ENCODE measurements around the gene CACFD1. TPM values are rescaled to one million over a fixed set of nuclear protein-coding genes. Genes with fewer than 3 reads are reported as not detected.

Gene CACFD1
- total RNA-seq, 2 experiments from 2014 or later: 0.38 to 1.1 TPM

DNA sequence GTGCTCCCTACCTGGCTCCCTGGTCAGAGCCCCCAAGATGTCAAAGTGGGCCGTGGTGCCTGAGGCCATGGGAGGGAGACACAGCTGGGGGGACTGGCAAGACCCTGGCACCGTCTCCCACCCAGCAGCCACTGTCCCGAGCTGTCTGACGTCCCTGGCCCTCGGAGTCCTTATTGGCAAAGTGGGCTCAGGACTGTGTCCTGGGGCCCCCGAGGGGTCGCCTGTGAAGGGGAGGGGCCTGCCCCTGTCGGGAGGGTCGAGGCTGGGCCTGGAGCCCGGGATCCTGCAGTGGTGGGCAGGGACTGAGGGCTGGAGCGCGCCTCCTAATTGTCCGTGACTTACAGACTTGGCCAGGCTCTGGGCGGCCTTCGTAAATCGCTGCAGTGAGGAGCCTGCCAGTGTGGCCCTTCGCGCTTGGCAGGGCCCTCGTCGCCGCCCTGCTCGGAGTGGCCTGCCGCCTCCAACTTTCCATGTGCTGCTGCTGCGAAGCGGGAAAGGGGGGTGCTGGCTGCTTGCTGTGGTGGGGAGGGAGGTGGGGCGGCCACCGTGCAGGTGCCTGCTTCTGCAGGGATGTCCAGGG lies 51.2 kb downstream of the CACFD1 start:
- CTCF ChIA-PET: no interaction called here

DNA sequence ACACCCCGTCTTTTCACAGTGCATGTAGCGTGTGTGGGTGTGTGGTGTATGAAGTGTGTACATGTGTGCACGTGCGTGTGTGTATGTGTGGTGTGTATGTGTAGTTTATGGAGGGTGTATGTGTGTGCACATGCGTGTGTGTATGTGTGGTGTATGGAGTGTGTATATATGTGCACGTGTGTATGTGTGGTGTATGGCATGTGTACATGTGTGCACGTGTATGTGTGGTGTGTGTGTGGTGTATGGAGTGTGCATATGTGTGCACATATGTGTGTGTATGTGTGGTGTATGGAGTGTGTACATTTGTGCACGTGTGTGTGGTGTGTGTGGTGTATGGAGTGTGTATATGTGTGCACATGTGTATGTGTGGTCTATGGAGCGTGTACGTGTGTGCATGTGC lies 51.8 kb downstream of the CACFD1 start:
- no peak overlapping the region for H3K4me3 Mint-ChIP-seq
- H3K4me1 Mint-ChIP-seq: peaks cover 11% of the 10 kb centered on the region
- H3K27ac Mint-ChIP-seq: no peak overlapping the region
- DNase-seq (no peak), ATAC-seq (no peak)
- H3K9me3 Mint-ChIP-seq (ENCODE audit: low read depth): no peaks in the 10 kb centered on the region
- no peaks in the 10 kb centered on the region for H3K27me3 Mint-ChIP-seq
- H3K36me3 Mint-ChIP-seq: no peaks in the 10 kb centered on the region
- CTCF ChIA-PET: no interaction called here

More for the DNA sequence above, 51.2 kb downstream of the CACFD1 start:
- no peak for ATAC-seq
- no peak for DNase-seq
- H3K27ac Mint-ChIP-seq: no peak overlapping the region
- H3K4me3 Mint-ChIP-seq: no peak overlapping the region
- no peaks in the 10 kb centered on the region for H3K27me3 Mint-ChIP-seq
- H3K4me1 Mint-ChIP-seq: peaks cover 11% of the 10 kb centered on the region
- no peaks in the 10 kb centered on the region for H3K9me3 Mint-ChIP-seq (ENCODE audit: low read depth)
- H3K36me3 Mint-ChIP-seq: no peaks in the 10 kb centered on the region

- Mint-ChIP-seq H3K27me3 (no peaks in the 10 kb centered on the region), H3K4me1 (peaks cover 11% of the 10 kb centered on the region), H3K4me3 (no peak overlapping the region), H3K27ac (no peak overlapping the region), H3K9me3 (ENCODE audit: low read depth) (no peaks in the 10 kb centered on the region), H3K36me3 (no peaks in the 10 kb centered on the region)
- CTCF ChIA-PET: no interaction called here
- no peak for ATAC-seq
- no peak for DNase-seq
These were observed 52.8 kb downstream of the CACFD1 start for GRCh38 chr9:133512253-133513213.

- no peak overlapping the region for H3K27ac Mint-ChIP-seq
- no peaks in the 10 kb centered on the region for H3K36me3 Mint-ChIP-seq
- ATAC-seq (no peak), DNase-seq (no peak)
- H3K27me3 Mint-ChIP-seq: no peaks in the 10 kb centered on the region
- CTCF ChIA-PET: no interaction called here
- H3K9me3 Mint-ChIP-seq (ENCODE audit: low read depth): no peaks in the 10 kb centered on the region
- H3K4me3 Mint-ChIP-seq: no peak overlapping the region
- H3K4me1 Mint-ChIP-seq: peaks cover 11% of the 10 kb centered on the region
These were observed 53.7 kb downstream of the CACFD1 start for GRCh38 chr9:133513214-133514100.

DNA sequence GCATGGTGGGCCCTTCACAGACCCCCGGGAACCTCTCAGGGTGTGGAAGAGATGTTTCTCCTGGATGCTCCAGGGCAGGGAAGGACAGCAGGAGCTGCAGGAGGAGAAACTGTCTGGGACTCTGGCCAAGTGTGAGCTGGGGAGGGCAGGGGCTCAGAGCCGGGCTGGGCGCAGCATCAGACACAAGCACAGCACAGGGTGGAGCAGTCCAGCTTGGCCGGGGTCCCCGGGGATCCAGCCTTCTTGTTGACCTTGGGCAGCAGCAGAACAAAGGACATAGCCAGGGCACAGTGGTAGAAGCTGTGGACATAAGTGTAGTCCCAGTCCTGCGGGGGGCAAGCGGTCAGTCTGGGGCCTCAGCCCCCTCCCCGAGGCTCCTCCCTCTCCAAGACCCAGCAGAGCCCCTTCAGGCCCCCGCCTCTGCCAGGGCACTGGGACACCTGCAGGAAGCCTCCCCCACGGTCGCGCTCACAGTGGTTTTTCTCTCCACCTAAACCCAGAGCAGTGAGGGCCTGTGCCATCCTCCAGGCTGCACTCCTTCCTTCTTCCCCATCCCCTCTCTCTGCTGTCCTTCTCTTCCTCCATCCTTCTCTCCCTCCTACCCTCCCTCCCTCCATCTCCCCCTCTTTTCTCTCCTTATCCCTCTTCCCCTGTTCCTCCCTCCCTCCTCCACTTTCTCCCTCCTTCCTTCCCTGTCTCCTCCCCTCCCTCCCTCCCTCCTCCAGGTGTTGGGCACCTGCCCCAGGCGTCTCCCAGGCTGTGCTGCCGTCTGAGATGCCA lies 54.9 kb downstream of the CACFD1 start:
- DNase-seq: no peak
- CTCF ChIA-PET: no interaction called here
- H3K27ac Mint-ChIP-seq: no peak overlapping the region
- no peaks in the 10 kb centered on the region for H3K27me3 Mint-ChIP-seq
- H3K9me3 Mint-ChIP-seq (ENCODE audit: low read depth): no peaks in the 10 kb centered on the region
- H3K4me1 Mint-ChIP-seq: peaks cover 3% of the 10 kb centered on the region
- no peaks in the 10 kb centered on the region for H3K36me3 Mint-ChIP-seq
- ATAC-seq: no peak
- no peak overlapping the region for H3K4me3 Mint-ChIP-seq

- DNase-seq (no peak), ATAC-seq (no peak)
- H3K4me3 Mint-ChIP-seq: no peak overlapping the region
- H3K27me3 Mint-ChIP-seq: no peaks in the 10 kb centered on the region
- no peaks in the 10 kb centered on the region for H3K4me1 Mint-ChIP-seq
- CTCF ChIA-PET: no interaction called here
- no peak overlapping the region for H3K27ac Mint-ChIP-seq
- no peaks in the 10 kb centered on the region for H3K36me3 Mint-ChIP-seq
- no peaks in the 10 kb centered on the region for H3K9me3 Mint-ChIP-seq (ENCODE audit: low read depth)
These were observed 55.4 kb downstream of the CACFD1 start for GRCh38 chr9:133515240-133515610.

- ATAC-seq (no peak), DNase-seq (no peak)
- CTCF ChIA-PET: no interaction called here
- Mint-ChIP-seq H3K4me1 (no peaks in the 10 kb centered on the region), H3K4me3 (no peak overlapping the region), H3K27me3 (no peaks in the 10 kb centered on the region), H3K9me3 (ENCODE audit: low read depth) (no peaks in the 10 kb centered on the region), H3K36me3 (no peaks in the 10 kb centered on the region), H3K27ac (no peak overlapping the region)
These were observed 56.0 kb downstream of the CACFD1 start for GRCh38 chr9:133515615-133516255.

DNA sequence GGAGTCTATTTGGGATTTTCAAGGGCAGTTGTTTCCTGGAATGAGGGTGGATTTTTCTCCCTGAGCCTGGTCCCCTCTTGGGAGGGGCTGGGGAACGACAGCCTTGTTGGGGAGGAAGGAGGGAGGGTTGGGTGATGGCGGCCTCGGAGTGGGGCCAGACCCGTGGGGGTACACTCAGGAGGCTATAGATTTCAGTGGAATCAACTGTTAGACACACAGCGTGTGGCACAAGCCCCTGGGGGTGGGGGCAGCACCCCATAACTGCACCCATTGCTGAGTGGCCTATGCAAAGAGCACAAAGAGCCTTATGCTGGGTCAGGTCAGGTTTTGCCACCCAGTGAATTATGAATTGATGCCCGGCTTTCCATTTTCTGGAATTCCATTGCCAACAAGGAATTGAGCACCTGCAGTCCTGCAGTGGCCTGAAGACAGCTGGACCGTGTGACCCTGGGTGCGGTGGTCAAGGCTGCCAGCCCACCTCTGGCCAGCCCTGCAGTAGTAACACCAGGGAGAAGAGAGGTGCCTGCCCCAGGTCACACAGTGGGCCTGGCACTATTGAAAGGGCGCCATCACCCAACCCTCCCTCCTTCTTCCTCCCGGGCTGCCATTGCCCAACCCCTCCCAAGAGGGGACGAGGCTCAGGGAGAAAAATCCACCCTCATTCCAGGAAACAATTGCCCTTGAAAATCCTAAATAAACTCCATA lies 56.6 kb downstream of the CACFD1 start:
- ATAC-seq: no peak
- DNase-seq: no peak
- CTCF ChIA-PET: no interaction called here
- Mint-ChIP-seq H3K4me3 (no peak overlapping the region), H3K9me3 (ENCODE audit: low read depth) (no peaks in the 10 kb centered on the region), H3K36me3 (no peaks in the 10 kb centered on the region), H3K4me1 (no peaks in the 10 kb centered on the region), H3K27ac (no peak overlapping the region), H3K27me3 (no peaks in the 10 kb centered on the region)

DNA sequence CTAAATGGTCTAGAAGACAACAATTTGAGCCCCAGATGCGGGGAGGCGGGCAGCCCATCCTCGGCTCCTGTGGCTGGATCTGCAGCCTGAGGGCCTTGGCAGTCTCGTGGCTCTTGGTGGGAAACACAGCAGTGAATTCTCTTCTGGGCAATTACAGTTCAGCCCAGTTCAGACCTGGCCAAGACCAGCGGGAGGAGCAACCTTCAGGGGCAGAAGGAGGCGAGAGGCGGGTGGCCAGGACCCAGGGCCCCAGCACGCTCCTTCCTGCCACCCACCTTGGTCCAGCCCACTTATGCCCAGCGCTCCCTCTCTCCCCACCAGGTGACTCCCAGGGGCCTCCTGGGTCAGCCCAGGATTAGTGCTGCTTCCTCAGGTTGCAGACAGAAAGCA lies 57.2 kb downstream of the CACFD1 start:
- no peaks in the 10 kb centered on the region for H3K27me3 Mint-ChIP-seq
- H3K4me1 Mint-ChIP-seq: no peaks in the 10 kb centered on the region
- H3K36me3 Mint-ChIP-seq: no peaks in the 10 kb centered on the region
- H3K27ac Mint-ChIP-seq: no peak overlapping the region
- DNase-seq: no peak
- ATAC-seq: no peak
- no peak overlapping the region for H3K4me3 Mint-ChIP-seq
- H3K9me3 Mint-ChIP-seq (ENCODE audit: low read depth): no peaks in the 10 kb centered on the region
- CTCF ChIA-PET: no interaction called here

- H3K9me3 Mint-ChIP-seq (ENCODE audit: low read depth): no peaks in the 10 kb centered on the region
- no peak overlapping the region for H3K27ac Mint-ChIP-seq
- H3K4me1 Mint-ChIP-seq: no peaks in the 10 kb centered on the region
- DNase-seq (no peak), ATAC-seq (no peak)
- H3K27me3 Mint-ChIP-seq: no peaks in the 10 kb centered on the region
- CTCF ChIA-PET: no interaction called here
- no peak overlapping the region for H3K4me3 Mint-ChIP-seq
- no peaks in the 10 kb centered on the region for H3K36me3 Mint-ChIP-seq
These were observed 57.9 kb downstream of the CACFD1 start for GRCh38 chr9:133517711-133518110.

DNA sequence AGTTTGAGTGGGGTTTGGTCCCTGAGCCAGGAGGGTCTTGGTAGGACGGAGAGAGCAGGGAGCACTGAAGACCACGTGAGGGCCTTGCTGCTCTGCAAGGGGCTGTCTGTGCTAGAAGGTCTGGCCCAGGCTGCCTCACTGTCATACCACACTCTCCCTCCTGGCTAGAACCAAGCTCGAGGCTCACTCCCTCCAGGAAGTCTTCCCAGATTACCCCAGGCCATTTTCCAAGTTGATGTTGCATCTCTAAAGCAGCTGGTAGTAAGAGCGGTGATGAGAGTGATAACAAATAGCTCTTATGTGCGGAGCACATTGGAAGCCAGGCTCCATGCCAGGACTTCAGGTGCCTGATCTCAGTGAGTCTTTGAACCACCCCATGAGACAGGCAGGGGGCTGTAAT lies 58.4 kb downstream of the CACFD1 start:
- ATAC-seq: no peak
- Mint-ChIP-seq H3K9me3 (ENCODE audit: low read depth) (no peaks in the 10 kb centered on the region), H3K4me1 (no peaks in the 10 kb centered on the region), H3K4me3 (no peak overlapping the region), H3K27me3 (no peaks in the 10 kb centered on the region), H3K36me3 (no peaks in the 10 kb centered on the region), H3K27ac (no peak overlapping the region)
- DNase-seq: no peak
- CTCF ChIA-PET: no interaction called here

GRCh38 chr9:133518706-133519449 lies 59.1 kb downstream of the CACFD1 start:
- H3K27ac Mint-ChIP-seq: no peak overlapping the region
- no peaks in the 10 kb centered on the region for H3K9me3 Mint-ChIP-seq (ENCODE audit: low read depth)
- H3K27me3 Mint-ChIP-seq: no peaks in the 10 kb centered on the region
- no peaks in the 10 kb centered on the region for H3K4me1 Mint-ChIP-seq
- no peaks in the 10 kb centered on the region for H3K36me3 Mint-ChIP-seq
- CTCF ChIA-PET: no interaction called here
- no peak overlapping the region for H3K4me3 Mint-ChIP-seq
- DNase-seq (no peak), ATAC-seq (no peak)

Measured in activated CD8-positive, alpha-beta memory T cell treated with anti-CD3 and anti-CD28 coated beads, Interleukin-2, amount 10 ng/mL, durations not matched to agents 7 days and 5 days (primary cell).